NCI-H2196 (cell line): ENCODE measurements around the gene STAB1.
A peak's percentile ranks its signal among the peaks of the same experiment; 100 is the strongest.

Source experiments
- DNase-seq: peaks from one replicate; lab custom pipeline; 2025; ENCODE audit not compliant: unreplicated experiment; lab: John Stamatoyannopoulos, UW

The STAB1 gene

GRCh38 chr3:52494886-52495495 lies at the start of gene STAB1:
STAB1 (plus strand) TSS chr3:52495338; CDS start chr3:52495414, 76 bp downstream.
- DNase-seq: no peak

- DNase-seq: no peak
These were observed 49.1 kb upstream of the STAB1 start for GRCh38 chr3:52446042-52446441.

- DNase-seq: peak; percentile 48
These were observed 48.3 kb upstream of the STAB1 start for GRCh38 chr3:52446631-52447511.

- no peak for DNase-seq
These were observed 47.4 kb upstream of the STAB1 start for GRCh38 chr3:52447512-52448355.

GRCh38 chr3:52450489-52451236 lies 44.5 kb upstream of the STAB1 start:
- no peak for DNase-seq

GRCh38 chr3:52451237-52452083 lies 43.7 kb upstream of the STAB1 start:
- no peak for DNase-seq

GRCh38 chr3:52452126-52452525 lies 43.0 kb upstream of the STAB1 start:
- no peak for DNase-seq

GRCh38 chr3:52452570-52453221 lies 42.4 kb upstream of the STAB1 start:
- DNase-seq: no peak

- no peak for DNase-seq
These were observed 41.5 kb upstream of the STAB1 start, which contains the start of gene TNNC1 for GRCh38 chr3:52453496-52454249. TNNC1 (minus strand) TSS chr3:52454041; CDS start chr3:52454015, 26 bp downstream.

GRCh38 chr3:52454250-52454937 lies 40.7 kb upstream of the STAB1 start:
- no peak for DNase-seq

- no peak for DNase-seq
These were observed 40.2 kb upstream of the STAB1 start for GRCh38 chr3:52454938-52455282.

- peak; percentile 75 for DNase-seq
These were observed 39.6 kb upstream of the STAB1 start, which contains the start of gene NISCH for GRCh38 chr3:52455283-52456168. NISCH (plus strand) TSS chr3:52455604; CDS start chr3:52455642, 38 bp downstream.

GRCh38 chr3:52456169-52456799 lies 38.9 kb upstream of the STAB1 start:
- DNase-seq: no peak

- DNase-seq: no peak
These were observed 38.3 kb upstream of the STAB1 start for GRCh38 chr3:52456800-52457183.

- DNase-seq: no peak
These were observed 36.9 kb upstream of the STAB1 start for GRCh38 chr3:52458031-52458760.
